Activated CD4-positive, alpha-beta T cell treated with anti-CD3 and anti-CD28 coated beads for 36 hours (primary cell): ENCODE data around the gene RUNX2. TPM values are rescaled to one million over a fixed set of nuclear protein-coding genes. Genes with fewer than 3 reads are reported as not detected.
A peak's percentile ranks its signal among the peaks of the same experiment; 100 is the strongest.

Source experiments
- ATAC-seq: fragments of 200-7000 bp; cut with Tn5 transposase; one replicate; pipeline ENCODE4 v1.10.0; 2021; ENCODE audit warnings: mild to moderate bottlenecking, moderate library complexity
- CTCF ChIA-PET: fragments of 350-600 bp; sonication (Branson Sonifier 250); formaldehyde crosslinking; loops from one replicate; lab custom pipeline; 2021; ENCODE audit warnings: antibody characterized with exemption; lab: Charles Lee
- POLR2A ChIA-PET: fragments of 350-600 bp; sonication (Branson Sonifier 250); formaldehyde crosslinking; loops from one replicate; lab custom pipeline; 2021; ENCODE audit warnings: antibody characterized with exemption, inconsistent platforms; lab: Charles Lee
- DNase-seq: peaks from one replicate; pipeline ENCODE4 v3.0.0-alpha.2; 2020
- H3K27ac Mint-ChIP-seq: one replicate; pipeline ENCODE4 v1.8.0; 2021; ENCODE audit warnings: mixed read lengths
- H3K27me3 Mint-ChIP-seq: one replicate; pipeline ENCODE4 v1.8.0; 2021; ENCODE audit warnings: mixed read lengths
- H3K36me3 Mint-ChIP-seq: one replicate; pipeline ENCODE4 v1.8.0; 2021; ENCODE audit warnings: low read depth, mixed read lengths
- H3K4me1 Mint-ChIP-seq: one replicate; pipeline ENCODE4 v1.8.0; 2021; ENCODE audit warnings: mixed read lengths
- H3K4me3 Mint-ChIP-seq: one replicate; pipeline ENCODE4 v1.8.0; 2021; ENCODE audit warnings: mild to moderate bottlenecking, moderate library complexity, mixed read lengths
- H3K9me3 Mint-ChIP-seq: one replicate; pipeline ENCODE4 v1.8.0; 2021; ENCODE audit warnings: low read depth, mixed read lengths
- intact Hi-C, 2 experiments: fragments of 100-400 bp; cut with DNase I in 1 of 2; cut with micrococcal nuclease in 1 of 2; formaldehyde crosslinking; loops; one replicate each; pipeline versions ENCODE4 v1.14.2 to v1.15.1; 2022 to 2024; cut with DNase I, micrococcal nuclease
- total RNA-seq, 2 experiments: library from RNA; stranded (reverse); gene quantifications; one replicate each; pipeline ENCODE4 v1.2.3, GENCODE V29; 2021

The RUNX2 gene
- total RNA-seq, 2 experiments from 2014 or later: 14.6 to 18.1 TPM

- Mint-ChIP-seq H3K9me3 (no peaks in the 10 kb centered on the region), H3K36me3 (no peaks in the 10 kb centered on the region), H3K4me3 (no peak overlapping the region), H3K27ac (peak overlapping the region; percentile 22), H3K27me3 (no peaks in the 10 kb centered on the region), H3K4me1 (peaks cover 71% of the 10 kb centered on the region)
- intact Hi-C loops: loop anchor here (2.0 to 5.0 kb wide), 3 partner anchors 119 to 330 kb away; no protein-coding TSS in a partner anchor
- POLR2A ChIA-PET: no interaction called here
- no peak for DNase-seq
- ATAC-seq: no peak
- CTCF ChIA-PET: interaction anchor here (1.5 kb wide), 1 partner anchor 189 kb away, joined by 3 read pairs; no protein-coding TSS in a partner anchor
Measured at GRCh38 chr6:45591890-45592289, 263.8 kb downstream of the RUNX2 start.

GRCh38 chr6:45592991-45593390 lies 264.9 kb downstream of the RUNX2 start:
- H3K27me3 Mint-ChIP-seq: no peaks in the 10 kb centered on the region
- POLR2A ChIA-PET: no interaction called here
- DNase-seq (no peak), ATAC-seq (no peak)
- H3K4me1 Mint-ChIP-seq: peaks cover 60% of the 10 kb centered on the region
- H3K4me3 Mint-ChIP-seq: no peak overlapping the region
- H3K36me3 Mint-ChIP-seq: no peaks in the 10 kb centered on the region
- intact Hi-C loops: loop anchor here in 1 of 2 experiments (5.0 kb wide), 2 partner anchors 171 to 329 kb away; no protein-coding TSS in a partner anchor
- CTCF ChIA-PET: no interaction called here
- H3K27ac Mint-ChIP-seq: no peak overlapping the region
- H3K9me3 Mint-ChIP-seq: no peaks in the 10 kb centered on the region

- Mint-ChIP-seq H3K4me3 (no peak overlapping the region), H3K27me3 (no peaks in the 10 kb centered on the region), H3K27ac (peak overlapping the region; percentile 53), H3K9me3 (peaks cover 4% of the 10 kb centered on the region), H3K36me3 (no peaks in the 10 kb centered on the region), H3K4me1 (peaks cover 43% of the 10 kb centered on the region)
- no peak for DNase-seq
- ChIA-PET POLR2A (interaction anchor here (0.5 to 1.0 kb wide), 2 partner anchors 30 to 87 kb away, joined by 3 to 6 read pairs; no protein-coding TSS in a partner anchor), CTCF (interaction anchor here (1.4 kb wide), 1 partner anchor 19 kb away, joined by 3 read pairs; no protein-coding TSS in a partner anchor)
- intact Hi-C loops: no loop called here
- peak; percentile 82 for ATAC-seq
Measured at GRCh38 chr6:45595010-45595851, 267.1 kb downstream of the RUNX2 start.

- peaks cover 23% of the 10 kb centered on the region for H3K4me1 Mint-ChIP-seq
- ATAC-seq: no peak
- H3K36me3 Mint-ChIP-seq: no peaks in the 10 kb centered on the region
- peaks cover 7% of the 10 kb centered on the region for H3K9me3 Mint-ChIP-seq
- no peak for DNase-seq
- H3K27ac Mint-ChIP-seq: no peak overlapping the region
- intact Hi-C loops: no loop called here
- no peak overlapping the region for H3K4me3 Mint-ChIP-seq
- CTCF ChIA-PET: interaction anchor here (0.7 to 0.9 kb wide), 2 partner anchors 13 to 23 kb away, joined by 3 read pairs; no protein-coding TSS in a partner anchor
- POLR2A ChIA-PET: no interaction called here
- H3K27me3 Mint-ChIP-seq: no peaks in the 10 kb centered on the region
Measured at GRCh38 chr6:45597424-45597823, 269.3 kb downstream of the RUNX2 start.

- ATAC-seq (no peak), DNase-seq (no peak)
- ChIA-PET CTCF (no interaction called here), POLR2A (no interaction called here)
- Mint-ChIP-seq H3K9me3 (peaks cover 11% of the 10 kb centered on the region), H3K4me1 (peaks cover 15% of the 10 kb centered on the region), H3K27me3 (no peaks in the 10 kb centered on the region), H3K36me3 (peaks cover under 1% of the 10 kb centered on the region), H3K4me3 (no peak overlapping the region), H3K27ac (no peak overlapping the region)
- intact Hi-C loops: no loop called here
Measured at GRCh38 chr6:45599053-45599452, 270.9 kb downstream of the RUNX2 start.

- ChIA-PET POLR2A (no interaction called here), CTCF (no interaction called here)
- no peak overlapping the region for H3K4me3 Mint-ChIP-seq
- ATAC-seq: no peak
- H3K9me3 Mint-ChIP-seq: peaks cover 8% of the 10 kb centered on the region
- DNase-seq: no peak
- H3K27ac Mint-ChIP-seq: no peak overlapping the region
- H3K27me3 Mint-ChIP-seq: no peaks in the 10 kb centered on the region
- peaks cover 22% of the 10 kb centered on the region for H3K4me1 Mint-ChIP-seq
- intact Hi-C loops: no loop called here
- H3K36me3 Mint-ChIP-seq: peaks cover 7% of the 10 kb centered on the region
Measured at GRCh38 chr6:45605971-45606370, 277.8 kb downstream of the RUNX2 start.

- DNase-seq (no peak), ATAC-seq (no peak)
- Mint-ChIP-seq H3K27ac (no peak overlapping the region), H3K9me3 (peaks cover 8% of the 10 kb centered on the region), H3K4me1 (peaks cover 22% of the 10 kb centered on the region), H3K4me3 (no peak overlapping the region), H3K36me3 (peaks cover 7% of the 10 kb centered on the region), H3K27me3 (no peaks in the 10 kb centered on the region)
- intact Hi-C loops: no loop called here
- ChIA-PET POLR2A (no interaction called here), CTCF (no interaction called here)
Measured at GRCh38 chr6:45606831-45607400, 278.8 kb downstream of the RUNX2 start.

GRCh38 chr6:45607798-45608197 lies 279.7 kb downstream of the RUNX2 start:
- DNase-seq (no peak), ATAC-seq (peak; percentile 8)
- Mint-ChIP-seq H3K36me3 (peaks cover 7% of the 10 kb centered on the region), H3K4me3 (no peak overlapping the region), H3K9me3 (peaks cover 8% of the 10 kb centered on the region), H3K4me1 (peaks cover 22% of the 10 kb centered on the region), H3K27me3 (no peaks in the 10 kb centered on the region), H3K27ac (peak overlapping the region; percentile 76)
- ChIA-PET POLR2A (interaction anchor here (1.0 kb wide), 1 partner anchor 32 kb away, joined by 5 read pairs; no protein-coding TSS in a partner anchor), CTCF (no interaction called here)
- intact Hi-C loops: loop anchor here in 1 of 2 experiments (1.0 kb wide), 1 partner anchor 103 kb away; no protein-coding TSS in a partner anchor

GRCh38 chr6:45608252-45608913 lies 280.3 kb downstream of the RUNX2 start:
- Mint-ChIP-seq H3K36me3 (peaks cover 7% of the 10 kb centered on the region), H3K9me3 (peaks cover 8% of the 10 kb centered on the region), H3K27ac (peak overlapping the region; percentile 76), H3K27me3 (no peaks in the 10 kb centered on the region), H3K4me1 (peaks cover 22% of the 10 kb centered on the region), H3K4me3 (no peak overlapping the region)
- DNase-seq (peak; percentile 27), ATAC-seq (peak; percentile 88)
- ChIA-PET CTCF (no interaction called here), POLR2A (interaction anchor here (1.0 kb wide), 1 partner anchor 31 kb away, joined by 5 read pairs; no protein-coding TSS in a partner anchor)
- intact Hi-C loops: loop anchor here in 1 of 2 experiments (1.0 kb wide), 1 partner anchor 102 kb away; no protein-coding TSS in a partner anchor

GRCh38 chr6:45609141-45609638 lies 281.1 kb downstream of the RUNX2 start:
- Mint-ChIP-seq H3K9me3 (peaks cover 2% of the 10 kb centered on the region), H3K27me3 (no peaks in the 10 kb centered on the region), H3K36me3 (peaks cover 5% of the 10 kb centered on the region), H3K27ac (peak overlapping the region; percentile 76), H3K4me3 (no peak overlapping the region), H3K4me1 (peaks cover 22% of the 10 kb centered on the region)
- ChIA-PET CTCF (no interaction called here), POLR2A (no interaction called here)
- ATAC-seq (no peak), DNase-seq (no peak)
- intact Hi-C loops: no loop called here

GRCh38 chr6:45610374-45610773 lies 282.2 kb downstream of the RUNX2 start:
- no peak for DNase-seq
- no peak overlapping the region for H3K4me3 Mint-ChIP-seq
- ChIA-PET CTCF (interaction anchor here (0.6 to 1.1 kb wide), 2 partner anchors 8 to 13 kb away, joined by 3 read pairs; no protein-coding TSS in a partner anchor), POLR2A (no interaction called here)
- H3K4me1 Mint-ChIP-seq: peaks cover 29% of the 10 kb centered on the region
- intact Hi-C loops: no loop called here
- H3K36me3 Mint-ChIP-seq: peaks cover 4% of the 10 kb centered on the region
- no peaks in the 10 kb centered on the region for H3K9me3 Mint-ChIP-seq
- H3K27ac Mint-ChIP-seq: no peak overlapping the region
- H3K27me3 Mint-ChIP-seq: no peaks in the 10 kb centered on the region
- no peak for ATAC-seq
